WI38 (cell line): ENCODE measurements around the gene AKT3.

ENCODE experiments used
- H3K4me3 ChIP-seq: 2 replicates; pipeline ENCODE4 v1.5.1; 2011; ENCODE audit warnings: low read depth, mild to moderate bottlenecking, control low read depth, low read length
- CTCF ChIP-seq: IDR thresholded peaks from 2 replicates; pipeline ENCODE4 v1.5.1; 2012; ENCODE audit warnings: low read depth, mild to moderate bottlenecking, control low read depth, low read length

AKT3 gene

GRCh38 chr1:243796016-243796415 is 54.0 kb downstream of the AKT3 start:
- TF ChIP-seq CTCF = no peak
- no peak overlapping the region for H3K4me3 ChIP-seq

GRCh38 chr1:243793298-243793697 is 56.7 kb downstream of the AKT3 start:
- TF ChIP-seq CTCF = no peak
- no peak overlapping the region for H3K4me3 ChIP-seq

- H3K4me3 ChIP-seq = no peak overlapping the region
- no peak for TF ChIP-seq CTCF
Observed at GRCh38 chr1:243792891-243793290, 57.2 kb downstream of the AKT3 start.

GRCh38 chr1:243792401-243792800 is 57.6 kb downstream of the AKT3 start:
- H3K4me3 ChIP-seq = no peak overlapping the region
- no peak for TF ChIP-seq CTCF

GRCh38 chr1:243791586-243792267 is 58.3 kb downstream of the AKT3 start:
- H3K4me3 ChIP-seq = no peak overlapping the region
- TF ChIP-seq CTCF = no peak

- TF ChIP-seq CTCF = no peak
- H3K4me3 ChIP-seq = no peak overlapping the region
Observed at GRCh38 chr1:243790404-243790803, 59.6 kb downstream of the AKT3 start.

- TF ChIP-seq CTCF = no peak
- H3K4me3 ChIP-seq = no peak overlapping the region
Observed at GRCh38 chr1:243786531-243786930, 63.5 kb downstream of the AKT3 start.
